ENCODE results near the gene AFF3. TPM values are rescaled to one million over a fixed set of nuclear protein-coding genes. Genes with fewer than 3 reads are reported as not detected.

AFF3 gene
- total and polyA plus RNA-seq, 3 donors from 2014 or later = 18.0 to 34.4 (median 27.1) TPM

- no peak for TF ChIP-seq POLR2A (IDR thresholded peaks at IDR 0.05)
- TF ChIP-seq CTCF (IDR thresholded peaks at IDR 0.05) = no peak
- H3K27ac ChIP-seq = no peak overlapping the region
- peaks cover 23% of the 10 kb centered on the region for H3K4me1 ChIP-seq
- H3K4me3 ChIP-seq = no peak overlapping the region
- no peaks in the 10 kb centered on the region for H3K27me3 ChIP-seq
- intact Hi-C loops (cut with DNase I; ENCODE audit: low total_unique reads) = no loop called here
- H3K36me3 ChIP-seq (ENCODE audit: low read depth, missing control alignments) = no peaks in the 10 kb centered on the region
- no peak for DNase-seq
- 70 to 75% methylated on average over 4 of the region's 4 CpGs for WGBS, 2 donors
- H3K9me3 ChIP-seq = no peaks in the 10 kb centered on the region
Observed at GRCh38 chr2:99635710-99636109, 506.7 kb downstream of the AFF3 start.

- Histone ChIP-seq H3K9me3 (no peaks in the 10 kb centered on the region), H3K4me3 (no peak overlapping the region), H3K27me3 (no peaks in the 10 kb centered on the region), H3K27ac (no peak overlapping the region), H3K36me3 (ENCODE audit: low read depth, missing control alignments) (no peaks in the 10 kb centered on the region), H3K4me1 (peaks cover 18% of the 10 kb centered on the region)
- intact Hi-C loops (cut with DNase I; ENCODE audit: low total_unique reads) = no loop called here
- no peak for DNase-seq
- whole genome bisulfite sequencing, 2 donors = 84 to 97% methylated on average over 2 of the region's 2 CpGs
- no peak for TF ChIP-seq POLR2A (IDR thresholded peaks at IDR 0.05)
- no peak for TF ChIP-seq CTCF (IDR thresholded peaks at IDR 0.05)
Observed at GRCh38 chr2:99634234-99634633, 508.2 kb downstream of the AFF3 start.

- no peak overlapping the region for H3K4me3 ChIP-seq
- H3K27me3 ChIP-seq = no peaks in the 10 kb centered on the region
- no peak for TF ChIP-seq CTCF (IDR thresholded peaks at IDR 0.05)
- TF ChIP-seq POLR2A (IDR thresholded peaks at IDR 0.05) = no peak
- H3K4me1 ChIP-seq = peaks cover 10% of the 10 kb centered on the region
- no peak overlapping the region for H3K27ac ChIP-seq
- H3K36me3 ChIP-seq (ENCODE audit: low read depth, missing control alignments) = no peaks in the 10 kb centered on the region
- intact Hi-C loops (cut with DNase I; ENCODE audit: low total_unique reads) = no loop called here
- no peaks in the 10 kb centered on the region for H3K9me3 ChIP-seq
- DNase-seq = no peak
- WGBS, 2 donors = 80 to 84% methylated on average over 3 of the region's 3 CpGs
Observed at GRCh38 chr2:99631700-99632099, 510.7 kb downstream of the AFF3 start.

- TF ChIP-seq POLR2A (IDR thresholded peaks at IDR 0.05) (no peak), CTCF (IDR thresholded peaks at IDR 0.05) (no peak)
- H3K27me3 ChIP-seq = no peaks in the 10 kb centered on the region
- H3K4me1 ChIP-seq = no peaks in the 10 kb centered on the region
- DNase-seq = no peak
- H3K36me3 ChIP-seq (ENCODE audit: low read depth, missing control alignments) = no peaks in the 10 kb centered on the region
- 91% methylated on average over 5 of the region's 5 CpGs for WGBS, 2 donors
- H3K27ac ChIP-seq = no peak overlapping the region
- intact Hi-C loops (cut with DNase I; ENCODE audit: low total_unique reads) = no loop called here
- no peaks in the 10 kb centered on the region for H3K9me3 ChIP-seq
- H3K4me3 ChIP-seq = no peak overlapping the region
Observed at GRCh38 chr2:99629320-99629719, 513.1 kb downstream of the AFF3 start.

- intact Hi-C loops (cut with DNase I; ENCODE audit: low total_unique reads) = no loop called here
- H3K4me1 ChIP-seq = no peaks in the 10 kb centered on the region
- H3K9me3 ChIP-seq = no peaks in the 10 kb centered on the region
- H3K27me3 ChIP-seq = no peaks in the 10 kb centered on the region
- no peak overlapping the region for H3K4me3 ChIP-seq
- H3K27ac ChIP-seq = no peak overlapping the region
- 15 to 27% methylated on average over 1 of the region's 1 CpG for WGBS, 2 donors
- no peaks in the 10 kb centered on the region for H3K36me3 ChIP-seq (ENCODE audit: low read depth, missing control alignments)
- TF ChIP-seq CTCF (IDR thresholded peaks at IDR 0.05) = no peak
- TF ChIP-seq POLR2A (IDR thresholded peaks at IDR 0.05) = no peak
- DNase-seq = no peak
Observed at GRCh38 chr2:99626158-99626557, 516.2 kb downstream of the AFF3 start.
